OCI-LY3 (cell line): ENCODE results near the gene CAMKMT.

Experiments
- H2AFZ ChIP-seq: fragments of 200-600, 300-600 bp; shearing (Covaris generic); 2 replicates; pipeline ENCODE4 v1.6.0; 2014; ENCODE audit warnings: antibody characterized with exemption, low read depth, low read length
- H3K27ac ChIP-seq: fragments of 200-600, 300-600 bp; sonication (generic); 2 replicates; pipeline ENCODE4 v1.5.1; 2014; ENCODE audit warnings: mild to moderate bottlenecking, low read length, moderate library complexity, mixed read lengths
- H3K27me3 ChIP-seq: fragments of 200-600, 300-600 bp; sonication (generic); 2 replicates; pipeline ENCODE4 v1.6.1; 2014; ENCODE audit warnings: low read depth, low read length, mixed read lengths
- H3K36me3 ChIP-seq: fragments of 200-600, 300-600 bp; sonication (generic); replicated peaks from 2 replicates; pipeline ENCODE3; 2014; ENCODE audit warnings: low read depth, low read length, mixed read lengths
- H3K4me1 ChIP-seq: fragments of 300-600, 200-600 bp; sonication (generic); 2 replicates; pipeline ENCODE4 v1.6.1; 2014; ENCODE audit warnings: low read length, mixed read lengths
- H3K4me2 ChIP-seq: fragments of 200-600, 300-600 bp; sonication (generic); 2 replicates; pipeline ENCODE4 v1.6.1; 2014; ENCODE audit warnings: low read length, mixed read lengths
- H3K4me3 ChIP-seq: fragments of 300-600, 200-600 bp; sonication (generic); 2 replicates; pipeline ENCODE4 v1.5.1; 2014; ENCODE audit warnings: antibody characterized with exemption, mild to moderate bottlenecking, low read length, moderate library complexity
- H3K79me2 ChIP-seq: fragments of 300-600, 200-600 bp; shearing (Covaris generic); 2 replicates; pipeline ENCODE4 v1.6.1; 2014; ENCODE audit warnings: mild to moderate bottlenecking, low read length, mixed read lengths
- H3K9ac ChIP-seq: fragments of 300-600, 200-600 bp; shearing (Covaris generic); 2 replicates; pipeline ENCODE4 v1.6.0; 2014; ENCODE audit warnings: mild to moderate bottlenecking, low read length, moderate library complexity
- H3K9me3 ChIP-seq: fragments of 200-600, 300-600 bp; shearing (Covaris generic); 2 replicates; pipeline ENCODE4 v1.6.1; 2014; ENCODE audit warnings: low read length, mixed read lengths; ENCODE audit not compliant: insufficient read depth
- H4K20me1 ChIP-seq: fragments of 200-600, 300-600 bp; sonication (generic); 2 replicates; pipeline ENCODE4 v1.6.1; 2016; ENCODE audit warnings: low read length, mixed read lengths; ENCODE audit not compliant: insufficient read depth
- CTCF ChIP-seq: fragments of 200-600, 300-600 bp; sonication (generic); IDR thresholded peaks from 2 replicates; pipeline ENCODE4 v1.5.1; 2014; ENCODE audit warnings: antibody characterized with exemption, low read length, low read depth
- EZH2phosphoT487 ChIP-seq: fragments of 200-600 bp; shearing (Covaris generic); IDR thresholded peaks from 2 replicates; pipeline ENCODE4 v1.6.1; 2018; ENCODE audit warnings: antibody characterized with exemption, mixed run types, low read depth

CAMKMT gene

GRCh38 chr2:44821500-44821899 lies 459.8 kb downstream of the CAMKMT start:
- no peak for TF ChIP-seq EZH2phosphoT487
- TF ChIP-seq CTCF = no peak
- no peaks in the 10 kb centered on the region for H3K4me1 ChIP-seq
- no peaks in the 10 kb centered on the region for H4K20me1 ChIP-seq
- H3K4me2 ChIP-seq = no peak overlapping the region
- H3K9ac ChIP-seq = no peak overlapping the region
- H3K27ac ChIP-seq = no peak overlapping the region
- no peaks in the 10 kb centered on the region for H3K9me3 ChIP-seq
- H2AFZ ChIP-seq = no peak overlapping the region
- H3K79me2 ChIP-seq = no peaks in the 10 kb centered on the region
- H3K4me3 ChIP-seq = no peak overlapping the region
- no peaks in the 10 kb centered on the region for H3K27me3 ChIP-seq
- no peaks in the 10 kb centered on the region for H3K36me3 ChIP-seq

DNA sequence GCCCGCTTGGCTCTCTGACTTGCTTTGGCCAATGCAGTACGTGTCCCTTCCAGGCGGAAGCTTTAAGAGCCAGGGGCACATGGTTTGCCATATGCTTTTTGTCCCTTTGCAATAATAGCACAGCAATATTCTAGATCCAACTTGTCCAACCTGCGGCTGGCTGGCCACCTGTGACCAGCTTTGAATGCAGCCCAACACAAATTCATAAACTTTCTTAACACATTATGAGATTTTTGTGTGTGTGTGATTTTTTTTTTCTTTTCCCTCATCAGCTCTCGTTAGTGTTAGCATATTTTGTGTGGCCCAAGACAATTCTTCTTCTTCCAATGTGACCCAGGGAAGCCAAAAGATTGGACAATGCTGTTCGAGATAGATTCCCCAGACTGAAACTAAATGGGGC lies 460.4 kb downstream of the CAMKMT start:
- Histone ChIP-seq H3K9me3 (no peaks in the 10 kb centered on the region), H3K27me3 (no peaks in the 10 kb centered on the region), H3K9ac (no peak overlapping the region), H3K4me3 (no peak overlapping the region), H3K4me1 (no peaks in the 10 kb centered on the region), H2AFZ (no peak overlapping the region), H4K20me1 (no peaks in the 10 kb centered on the region), H3K79me2 (no peaks in the 10 kb centered on the region), H3K27ac (no peak overlapping the region), H3K36me3 (no peaks in the 10 kb centered on the region), H3K4me2 (no peak overlapping the region)
- no peak for TF ChIP-seq CTCF
